Posterior cingulate gyrus (tissue), 11 donors: Measurements from ENCODE around the gene FKBP5.
"Not testable (repeated sequence)": the region's sequence is repeated elsewhere in the genome, so short reads cannot be mapped to it uniquely, and the experiment has no call there.

Source experiments
- DNase-seq, 10 donors: peaks; one replicate each; pipeline versions ENCODE4 v3.0.0 to v3.0.0-alpha.2; 2020 to 2021; ENCODE audit warnings: mixed read lengths in 3 of 10
- intact Hi-C: fragments of 100-400 bp; cut with DNase I; formaldehyde crosslinking; loops from one replicate; pipeline ENCODE4 v1.15.1; 2023

The FKBP5 gene

DNA sequence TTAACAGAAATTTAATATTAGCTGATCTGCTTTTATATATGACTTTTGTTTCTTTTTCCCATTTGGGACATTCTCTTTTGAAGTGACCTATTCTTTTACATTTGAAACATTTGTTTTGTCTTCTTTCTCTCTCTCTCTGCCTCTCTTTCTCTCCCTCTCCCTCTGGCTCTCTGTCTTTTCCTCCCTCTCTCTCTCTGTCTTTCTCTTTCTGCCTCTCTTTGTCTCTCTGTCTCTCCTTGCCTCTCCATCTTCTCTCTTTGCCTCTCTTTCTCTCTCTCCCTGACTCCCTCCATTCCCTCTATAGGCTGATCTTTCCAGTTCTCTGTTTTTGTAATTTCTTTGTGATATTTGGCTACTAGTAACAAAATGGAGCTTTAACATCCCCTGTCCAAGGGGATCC, 124.0 kb downstream of the FKBP5 start:
- no peak for DNase-seq
- intact Hi-C loops, result no loop called here

DNA sequence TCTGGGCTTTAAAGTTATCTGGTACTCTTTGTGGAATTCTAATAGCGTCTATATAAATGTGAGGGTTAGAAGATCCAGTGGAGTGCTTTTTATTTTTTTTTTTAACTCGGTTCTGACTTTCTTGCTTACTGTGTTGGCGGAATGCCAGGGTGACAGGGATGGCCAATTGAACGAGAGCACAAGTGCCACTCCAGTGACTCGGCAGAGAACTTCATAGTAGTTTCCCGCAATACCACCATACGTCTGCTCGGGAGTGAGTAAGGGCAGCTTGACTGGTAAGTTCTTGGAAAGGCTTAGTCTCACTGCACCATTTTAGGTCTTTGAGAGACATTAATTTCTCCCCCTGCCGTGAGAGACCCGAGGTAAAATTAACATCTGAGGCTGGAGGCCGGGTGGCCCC, 126.7 kb downstream of the FKBP5 start:
- intact Hi-C loops, result no loop called here
- no peak for DNase-seq

DNA sequence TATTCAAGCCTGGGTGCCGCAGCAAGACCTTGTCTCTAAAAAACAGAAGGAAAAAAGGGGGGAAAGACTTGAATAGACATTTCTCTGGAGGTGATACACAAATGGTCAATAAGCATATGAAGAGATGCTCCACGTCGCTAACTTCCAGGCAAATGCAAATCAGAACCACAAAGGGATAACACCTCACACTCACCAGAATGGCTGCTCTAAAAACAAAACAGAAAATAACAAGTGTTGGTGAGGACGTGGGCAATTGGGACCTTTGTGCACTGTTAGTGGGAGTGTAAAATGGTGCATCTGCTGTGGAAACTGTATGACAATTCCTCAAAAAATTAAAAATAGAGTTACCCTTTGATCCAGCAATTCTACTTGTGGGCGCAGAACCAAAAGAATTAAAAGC, 127.6 kb downstream of the FKBP5 start:
- intact Hi-C loops, result no loop called here

DNA sequence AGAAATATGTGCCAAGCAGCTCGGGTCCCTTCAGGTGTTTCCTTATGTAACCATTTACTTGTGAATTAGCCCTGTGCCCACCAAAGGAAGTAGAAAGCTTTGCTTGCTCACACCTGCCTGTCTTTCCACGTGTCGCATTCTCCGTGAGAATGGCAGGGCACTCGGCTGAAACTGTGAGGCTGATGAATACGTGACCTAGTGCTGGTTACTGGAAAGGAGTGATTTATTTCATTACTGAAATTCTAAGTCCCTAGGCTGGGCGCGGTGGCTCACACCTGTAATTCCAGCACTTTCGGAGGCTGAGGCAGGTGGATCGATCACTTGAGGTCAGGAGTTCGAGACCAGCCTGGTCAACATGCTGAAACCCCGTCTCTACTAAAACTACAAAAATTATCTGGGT, 130.1 kb downstream of the FKBP5 start:
- DNase-seq, result no peak
- intact Hi-C loops, result no loop called here

More for the DNA sequence above, 127.6 kb downstream of the FKBP5 start:
- DNase-seq, result no peak

DNA sequence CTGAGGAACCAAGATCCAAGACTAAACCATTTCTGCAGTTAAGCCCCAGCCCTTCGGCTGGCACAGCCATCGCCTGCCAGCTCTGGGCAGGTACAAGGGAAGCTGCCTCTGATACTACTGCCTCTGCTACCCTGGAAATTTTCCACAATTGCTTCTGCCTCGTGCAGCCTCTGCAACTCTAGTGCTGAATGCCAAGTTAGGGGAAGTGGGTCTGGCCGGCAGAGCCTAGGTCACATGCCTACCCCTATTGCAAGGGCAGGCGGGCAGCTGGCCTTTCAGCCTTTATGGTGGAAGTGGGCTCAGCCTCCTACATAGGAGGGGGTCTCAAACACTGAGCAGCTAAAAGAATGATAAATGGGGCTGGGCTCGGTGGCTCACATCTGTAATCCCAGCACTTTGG, 131.5 kb downstream of the FKBP5 start:
- intact Hi-C loops, result no loop called here
- DNase-seq, result no peak

DNA sequence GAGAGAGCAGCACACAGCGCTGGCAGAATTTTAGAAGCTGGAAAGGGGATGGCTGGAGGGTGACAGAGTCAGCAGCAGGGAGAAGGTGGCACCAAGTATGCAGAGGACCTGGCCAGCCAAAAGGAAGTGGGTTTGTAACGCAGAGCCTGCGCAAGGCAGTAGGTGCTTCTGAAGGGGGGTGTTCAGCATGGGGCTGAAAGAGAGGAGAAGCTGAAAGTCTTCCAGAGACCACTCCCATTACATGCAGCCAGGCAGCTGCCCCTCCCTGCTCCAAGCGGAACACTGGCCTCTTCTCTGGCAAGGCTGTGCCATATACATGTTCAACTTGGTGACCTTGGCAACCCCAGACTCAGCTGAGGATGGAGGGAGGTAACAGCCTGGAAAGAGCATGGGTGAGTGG, 133.9 kb downstream of the FKBP5 start:
- intact Hi-C loops, result no loop called here
- no peak for DNase-seq

- DNase-seq, result no peak
- intact Hi-C loops, result no loop called here
Observed at GRCh38 chr6:35553315-35553714, 135.4 kb downstream of the FKBP5 start.

DNA sequence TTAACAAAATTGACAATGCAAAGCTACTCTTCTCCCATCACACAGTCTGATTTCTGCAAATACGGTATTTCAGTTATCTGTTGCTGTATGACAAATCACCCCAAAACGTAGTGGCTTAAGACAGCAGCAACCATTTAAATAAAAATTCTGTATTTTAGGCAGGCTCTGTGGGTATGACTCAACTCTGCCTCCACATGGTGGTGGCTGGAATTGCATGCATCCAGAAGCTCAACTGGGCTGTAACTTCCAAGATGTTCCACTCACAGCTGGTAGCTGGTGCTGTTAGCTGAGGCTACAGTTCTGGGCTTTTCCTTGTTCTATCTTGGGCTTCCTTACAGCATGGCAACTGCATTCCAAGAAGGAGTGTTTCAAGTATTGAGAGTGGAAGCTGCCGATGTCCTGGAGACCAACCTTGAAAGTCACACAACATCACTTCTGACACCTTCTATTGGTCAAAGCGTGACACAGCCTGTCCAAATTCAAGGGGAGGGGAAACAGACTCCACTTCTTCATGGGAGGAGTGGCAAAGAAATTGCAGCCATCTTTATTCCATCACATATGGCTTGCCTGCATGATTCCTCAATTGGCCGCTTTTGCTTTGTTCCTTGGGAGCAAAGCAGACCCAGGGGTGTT, 136.3 kb downstream of the FKBP5 start:
- intact Hi-C loops, result no loop called here
- DNase-seq, result no peak

DNA sequence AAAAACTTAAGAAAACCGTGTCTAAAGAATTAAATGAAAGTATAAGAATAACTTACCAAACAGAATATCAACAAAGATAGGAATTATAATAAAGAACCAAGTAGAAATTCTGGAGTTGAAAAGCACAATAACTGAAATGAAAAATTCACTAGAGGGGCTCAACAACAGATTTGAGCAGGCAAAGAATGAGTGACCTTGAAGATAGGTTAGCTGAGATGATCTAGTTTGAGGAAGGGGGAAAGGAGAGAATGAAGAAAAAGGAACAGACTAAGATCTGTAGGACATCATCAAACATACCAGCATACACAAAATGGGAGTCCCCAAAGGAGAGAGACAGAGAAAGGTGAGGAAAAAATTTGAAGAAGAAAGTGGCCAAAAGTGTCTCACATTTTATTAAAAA, 138.3 kb downstream of the FKBP5 start:
- intact Hi-C loops, result no loop called here

DNA sequence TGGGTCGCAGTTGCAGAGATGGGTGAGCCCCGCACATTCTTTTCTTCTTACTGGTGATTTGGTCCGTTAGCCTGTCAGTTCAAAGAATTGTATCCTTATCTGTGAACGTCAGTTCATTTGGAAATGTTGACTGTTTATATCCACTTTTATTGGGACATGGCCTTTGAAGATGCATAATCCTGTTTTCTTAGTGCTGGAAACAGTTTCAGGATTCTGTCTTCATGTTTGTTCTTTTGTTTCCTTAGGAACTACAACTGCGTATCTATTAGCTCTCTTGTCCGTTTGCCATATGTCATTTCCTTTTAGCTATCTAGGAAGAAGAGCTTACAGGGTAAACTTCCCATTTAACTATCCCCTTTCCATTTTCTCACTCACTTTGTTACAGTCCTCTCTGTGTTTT, 141.0 kb downstream of the FKBP5 start:
- intact Hi-C loops, result no loop called here
- no peak for DNase-seq

More for the DNA sequence above, 138.3 kb downstream of the FKBP5 start:
- no peak for DNase-seq

- intact Hi-C loops, result no loop called here
- no peak for DNase-seq
Observed at GRCh38 chr6:35544769-35545361, 143.8 kb downstream of the FKBP5 start.

GRCh38 chr6:35543459-35544193, 145.1 kb downstream of the FKBP5 start:
- DNase-seq, result no peak
- intact Hi-C loops, result no loop called here

DNA sequence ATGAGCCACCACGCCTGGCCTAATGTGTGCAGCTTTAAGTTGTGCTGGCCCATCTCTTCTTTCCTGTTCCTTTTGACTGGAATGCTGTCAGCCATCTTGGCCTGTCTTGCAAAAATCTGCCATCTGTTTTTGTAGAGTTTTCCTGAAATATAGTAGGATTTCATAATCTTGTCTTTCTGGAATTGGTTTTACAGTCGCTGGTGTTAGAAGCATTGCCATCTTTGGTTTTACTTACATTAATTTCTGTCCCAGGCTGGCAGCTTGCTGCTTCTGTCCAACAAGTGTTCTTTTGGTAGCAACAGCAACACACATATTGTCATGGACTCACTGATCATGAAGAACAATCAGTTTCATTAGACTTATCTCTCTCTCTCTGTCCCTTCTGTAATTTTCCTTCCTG, 146.9 kb downstream of the FKBP5 start:
- intact Hi-C loops, result no loop called here
- no peak for DNase-seq

DNA sequence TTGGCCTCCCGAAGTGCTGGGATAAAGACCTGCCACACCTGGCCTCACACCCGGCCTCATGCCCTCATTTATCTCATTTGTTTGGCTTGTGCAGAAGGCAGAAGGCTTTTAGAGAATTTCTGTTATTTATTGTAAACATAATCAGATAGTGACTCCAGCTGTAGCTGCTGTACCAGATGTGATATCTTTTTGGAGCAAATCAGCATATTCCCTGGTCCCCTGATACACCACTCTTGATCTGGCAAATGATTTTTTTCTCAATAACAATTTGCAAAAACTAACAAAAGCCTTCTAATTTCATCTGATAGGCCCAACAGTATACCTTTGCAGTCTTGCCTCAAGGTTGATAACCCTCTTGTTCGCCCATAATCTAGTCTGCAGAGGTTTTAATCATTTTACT, 149.5 kb downstream of the FKBP5 start:
- intact Hi-C loops, result no loop called here
- no peak for DNase-seq

GRCh38 chr6:35535847-35536246, 152.9 kb downstream of the FKBP5 start:
- intact Hi-C loops, DNase-seq: not testable (repeated sequence)

DNA sequence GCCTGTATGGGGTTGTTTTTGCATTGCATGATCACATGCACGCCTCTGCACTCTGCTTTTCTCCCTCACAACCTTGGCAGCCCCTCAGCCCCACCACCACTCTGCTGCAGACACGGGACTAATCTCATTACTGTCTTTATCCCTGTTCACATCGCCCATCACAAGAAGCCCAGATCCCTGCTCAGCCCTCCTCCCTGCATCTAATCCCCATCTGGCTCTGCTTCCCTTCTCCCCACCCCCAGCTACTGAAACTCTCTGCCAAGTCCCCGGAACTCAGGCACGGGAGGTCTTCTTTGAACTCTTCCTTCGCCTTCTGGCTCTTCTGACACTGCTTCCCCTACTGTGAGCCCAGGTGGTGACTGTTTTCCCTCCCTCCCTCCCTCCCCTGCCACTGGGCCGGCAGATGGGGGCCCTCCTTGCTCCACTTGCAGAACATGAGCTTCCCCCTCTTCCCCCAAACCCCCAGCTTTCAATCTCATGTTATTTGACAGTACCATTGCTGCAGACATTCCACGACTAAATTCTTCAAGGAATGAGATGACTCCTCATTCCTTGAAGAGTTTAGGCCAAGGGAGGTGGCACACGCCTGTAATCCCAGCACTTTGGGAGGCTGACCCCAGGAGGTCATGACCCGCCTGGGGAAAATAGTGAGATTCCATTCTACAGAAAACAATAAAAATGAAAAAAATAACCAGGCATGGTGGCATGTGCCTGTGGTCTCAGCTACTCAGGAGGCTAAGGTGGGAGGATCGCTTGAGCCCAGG, 154.1 kb downstream of the FKBP5 start:
- DNase-seq, result peak in 1 of 10 donors; percentile 24
- intact Hi-C loops, result no loop called here

DNA sequence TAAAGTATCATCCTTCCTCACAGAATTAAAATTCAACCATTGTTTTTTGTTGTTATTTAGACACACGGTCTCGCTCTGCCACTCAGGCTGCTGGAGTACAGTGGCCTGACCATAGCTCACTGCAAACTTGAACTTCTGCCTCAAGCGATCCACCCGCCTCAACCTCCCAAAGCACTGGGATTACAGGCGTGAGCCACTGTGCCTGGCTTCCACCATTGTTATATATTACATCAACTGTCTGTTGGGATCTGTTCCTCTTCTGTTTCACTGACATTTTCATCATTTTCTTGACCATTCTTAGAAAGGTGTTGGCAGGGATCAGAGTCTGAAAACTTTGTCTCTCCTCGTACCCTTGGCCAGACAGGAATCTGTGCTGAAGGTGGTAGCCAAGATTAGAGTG, 154.7 kb downstream of the FKBP5 start:
- intact Hi-C loops, result no loop called here
- DNase-seq, result peak in 1 of 10 donors; percentile 11

GRCh38 chr6:35532126-35532525, 156.6 kb downstream of the FKBP5 start:
- DNase-seq, result peak in 1 of 10 donors; percentile 31
- intact Hi-C loops, result no loop called here

GRCh38 chr6:35524380-35525020, 164.2 kb downstream of the FKBP5 start:
- intact Hi-C loops, result no loop called here
- no peak for DNase-seq
